Activated CD8-positive, alpha-beta T cell treated with anti-CD3 and anti-CD28 coated beads for 36 hours (primary cell): ENCODE measurements around the gene KDELR3. TPM values are rescaled to one million over a fixed set of nuclear protein-coding genes. Genes with fewer than 3 reads are reported as not detected.

Source experiments
- ATAC-seq: fragments of 200-7000 bp; cut with Tn5 transposase; one replicate; pipeline ENCODE4 v1.10.0; 2021; ENCODE audit warnings: mild to moderate bottlenecking, moderate library complexity
- CTCF ChIA-PET: fragments of 350-600 bp; sonication (Branson Sonifier 250); formaldehyde crosslinking; loops from one replicate; lab custom pipeline; 2021; ENCODE audit warnings: antibody characterized with exemption; lab: Charles Lee
- POLR2A ChIA-PET: fragments of 350-600 bp; sonication (Branson Sonifier 250); formaldehyde crosslinking; loops from one replicate; lab custom pipeline; 2021; ENCODE audit warnings: antibody characterized with exemption; lab: Charles Lee
- DNase-seq: peaks from one replicate; pipeline ENCODE4 v3.0.0-alpha.2; 2020
- H3K27ac Mint-ChIP-seq: one replicate; pipeline ENCODE4 v1.8.0; 2021; ENCODE audit warnings: mild to moderate bottlenecking, mixed read lengths
- H3K27me3 Mint-ChIP-seq: one replicate; pipeline ENCODE4 v1.8.0; 2021; ENCODE audit warnings: mixed read lengths
- H3K36me3 Mint-ChIP-seq: one replicate; pipeline ENCODE4 v1.8.0; 2021; ENCODE audit warnings: low read depth, mixed read lengths
- H3K4me1 Mint-ChIP-seq: one replicate; pipeline ENCODE4 v1.8.0; 2021; ENCODE audit warnings: low read depth, mixed read lengths
- H3K4me3 Mint-ChIP-seq: one replicate; pipeline ENCODE4 v1.8.0; 2021; ENCODE audit warnings: mild to moderate bottlenecking, moderate library complexity, mixed read lengths
- H3K9me3 Mint-ChIP-seq: one replicate; pipeline ENCODE4 v1.8.0; 2021; ENCODE audit warnings: mixed read lengths
- intact Hi-C: fragments of 100-400 bp; cut with micrococcal nuclease; formaldehyde crosslinking; loops from one replicate; pipeline ENCODE4 v1.10.0; 2022
- total RNA-seq, 2 experiments: library from RNA; stranded (reverse); gene quantifications; one replicate each; pipeline ENCODE4 v1.2.3, GENCODE V29; 2021
- TF ChIP-seq, protein P1 (sequence below): fragments of 200-600 bp; IDR thresholded peaks from one replicate; pipeline ENCODE4 v1.8.0; 2022; ENCODE audit warnings: antibody characterized with exemption, mild to moderate bottlenecking

KDELR3 gene
- total RNA-seq, 2 experiments from 2014 or later: 1.7 to 2.1 TPM

DNA sequence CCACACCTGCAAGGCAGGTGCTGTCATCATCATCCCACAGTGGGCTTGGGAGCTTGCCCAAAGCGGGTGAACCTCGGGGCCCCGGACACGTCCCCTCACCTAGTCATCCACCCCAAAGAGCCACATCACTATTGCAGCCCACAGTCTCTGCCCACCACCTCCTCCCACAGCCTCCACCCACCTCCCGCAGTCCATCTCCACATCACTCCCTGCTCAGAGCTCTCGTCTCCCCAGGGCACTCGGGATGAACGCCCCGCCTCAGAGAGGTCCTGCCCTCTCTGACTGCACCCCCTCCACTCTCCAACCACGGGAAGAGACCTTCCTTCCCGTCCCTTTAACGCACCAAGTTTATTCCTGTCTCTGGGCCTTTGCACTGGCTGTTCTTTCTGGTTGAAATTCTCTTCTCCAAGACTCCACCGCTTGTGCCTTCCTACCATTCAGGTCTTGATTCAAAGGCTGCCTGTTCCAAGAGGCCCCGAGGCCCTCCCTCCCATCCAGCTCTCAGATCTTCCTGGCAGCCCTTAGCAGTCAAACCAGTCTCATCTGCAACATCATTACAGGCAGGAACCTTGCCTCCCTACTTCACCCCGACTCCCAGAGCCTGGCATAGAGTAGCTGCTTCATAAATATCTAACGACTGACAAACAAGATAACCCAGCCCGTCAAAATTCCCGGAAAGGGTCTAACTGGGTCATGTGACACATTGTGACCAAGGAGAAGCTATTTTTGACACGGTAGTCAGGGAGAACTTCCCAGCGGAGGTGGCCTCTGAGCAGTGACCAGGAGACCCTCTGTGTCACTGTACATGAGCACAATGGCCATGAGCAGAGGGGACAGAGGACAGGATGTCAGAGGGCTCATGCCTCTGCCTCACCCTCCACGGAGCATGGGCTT, 24.0 kb upstream of the KDELR3 start:
- intact Hi-C loops: no loop called here
- no peak for ATAC-seq
- Mint-ChIP-seq H3K27ac (no peak overlapping the region), H3K4me3 (no peak overlapping the region), H3K36me3 (no peaks in the 10 kb centered on the region), H3K9me3 (no peaks in the 10 kb centered on the region), H3K4me1 (no peaks in the 10 kb centered on the region), H3K27me3 (no peaks in the 10 kb centered on the region)
- ChIA-PET POLR2A (interaction anchor here (1.4 kb wide), 1 partner anchor 10 kb away, joined by 6 read pairs; no protein-coding TSS in a partner anchor), CTCF (no interaction called here)
- TF ChIP-seq, protein P1, sequence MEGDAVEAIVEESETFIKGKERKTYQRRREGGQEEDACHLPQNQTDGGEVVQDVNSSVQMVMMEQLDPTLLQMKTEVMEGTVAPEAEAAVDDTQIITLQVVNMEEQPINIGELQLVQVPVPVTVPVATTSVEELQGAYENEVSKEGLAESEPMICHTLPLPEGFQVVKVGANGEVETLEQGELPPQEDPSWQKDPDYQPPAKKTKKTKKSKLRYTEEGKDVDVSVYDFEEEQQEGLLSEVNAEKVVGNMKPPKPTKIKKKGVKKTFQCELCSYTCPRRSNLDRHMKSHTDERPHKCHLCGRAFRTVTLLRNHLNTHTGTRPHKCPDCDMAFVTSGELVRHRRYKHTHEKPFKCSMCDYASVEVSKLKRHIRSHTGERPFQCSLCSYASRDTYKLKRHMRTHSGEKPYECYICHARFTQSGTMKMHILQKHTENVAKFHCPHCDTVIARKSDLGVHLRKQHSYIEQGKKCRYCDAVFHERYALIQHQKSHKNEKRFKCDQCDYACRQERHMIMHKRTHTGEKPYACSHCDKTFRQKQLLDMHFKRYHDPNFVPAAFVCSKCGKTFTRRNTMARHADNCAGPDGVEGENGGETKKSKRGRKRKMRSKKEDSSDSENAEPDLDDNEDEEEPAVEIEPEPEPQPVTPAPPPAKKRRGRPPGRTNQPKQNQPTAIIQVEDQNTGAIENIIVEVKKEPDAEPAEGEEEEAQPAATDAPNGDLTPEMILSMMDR: no peak
- no peak for DNase-seq

DNA sequence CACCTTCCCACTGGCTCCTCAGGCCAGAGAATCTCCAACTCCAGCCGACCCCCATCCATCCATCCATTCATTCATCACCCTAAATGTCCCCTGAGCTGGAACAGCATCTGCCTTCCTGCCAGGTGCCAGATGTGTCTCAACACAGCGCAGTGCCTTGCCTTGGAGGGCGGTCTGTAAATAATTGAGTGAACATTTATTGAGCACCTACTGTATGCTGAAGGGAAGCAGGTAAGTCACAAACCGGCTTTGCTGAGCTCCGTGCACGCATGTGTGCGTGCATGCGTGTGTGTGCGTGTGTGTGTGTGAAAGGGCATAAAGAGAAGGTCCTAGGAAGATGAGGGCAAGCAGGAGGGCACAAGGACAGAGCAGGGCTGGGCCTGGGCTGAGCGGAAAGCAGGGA, 23.1 kb upstream of the KDELR3 start:
- no peaks in the 10 kb centered on the region for H3K9me3 Mint-ChIP-seq
- ATAC-seq (no peak), DNase-seq (no peak)
- H3K4me3 Mint-ChIP-seq: no peak overlapping the region
- no peaks in the 10 kb centered on the region for H3K27me3 Mint-ChIP-seq
- CTCF ChIA-PET: no interaction called here
- H3K36me3 Mint-ChIP-seq: no peaks in the 10 kb centered on the region
- H3K27ac Mint-ChIP-seq: no peak overlapping the region
- no peaks in the 10 kb centered on the region for H3K4me1 Mint-ChIP-seq
- POLR2A ChIA-PET: no interaction called here
- TF ChIP-seq, protein P1: no peak
- intact Hi-C loops: no loop called here

DNA sequence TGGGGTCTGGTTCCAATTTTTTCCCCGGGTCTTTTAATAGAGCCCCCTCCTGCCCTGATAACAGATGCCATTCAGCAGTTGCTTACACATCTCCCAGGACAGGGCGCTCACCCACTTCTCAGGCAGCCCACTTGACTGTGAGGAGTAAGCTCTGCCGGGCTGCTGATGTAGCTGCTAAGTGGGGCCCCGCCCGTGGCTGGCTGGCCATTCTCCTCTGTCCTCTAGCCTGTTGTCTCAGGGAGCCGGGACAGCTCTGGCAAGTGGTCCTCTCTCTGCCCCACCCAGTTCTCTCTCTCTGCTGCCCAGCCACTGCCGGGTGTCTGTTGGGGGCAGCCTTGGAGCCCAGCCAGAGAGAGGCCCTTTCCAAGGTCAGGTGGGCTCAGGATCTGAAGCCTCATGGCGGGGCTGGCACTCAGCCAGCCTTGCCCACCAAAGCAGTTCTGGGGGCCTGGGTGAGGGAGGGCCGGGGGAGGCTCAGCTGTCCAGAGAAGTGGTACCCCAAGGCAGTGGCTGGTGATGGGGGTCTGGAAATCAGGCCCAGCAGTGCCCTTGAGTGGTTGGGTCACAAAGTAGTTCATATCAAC, 21.8 kb upstream of the KDELR3 start:
- H3K27me3 Mint-ChIP-seq: peaks cover 10% of the 10 kb centered on the region
- no peak overlapping the region for H3K4me3 Mint-ChIP-seq
- TF ChIP-seq, protein P1: no peak
- ChIA-PET POLR2A (interaction anchor here (1.3 kb wide), 1 partner anchor 10 kb away, joined by 3 read pairs; no protein-coding TSS in a partner anchor), CTCF (no interaction called here)
- no peaks in the 10 kb centered on the region for H3K9me3 Mint-ChIP-seq
- intact Hi-C loops: no loop called here
- DNase-seq (no peak), ATAC-seq (no peak)
- H3K36me3 Mint-ChIP-seq: no peaks in the 10 kb centered on the region
- no peaks in the 10 kb centered on the region for H3K4me1 Mint-ChIP-seq
- no peak overlapping the region for H3K27ac Mint-ChIP-seq

DNA sequence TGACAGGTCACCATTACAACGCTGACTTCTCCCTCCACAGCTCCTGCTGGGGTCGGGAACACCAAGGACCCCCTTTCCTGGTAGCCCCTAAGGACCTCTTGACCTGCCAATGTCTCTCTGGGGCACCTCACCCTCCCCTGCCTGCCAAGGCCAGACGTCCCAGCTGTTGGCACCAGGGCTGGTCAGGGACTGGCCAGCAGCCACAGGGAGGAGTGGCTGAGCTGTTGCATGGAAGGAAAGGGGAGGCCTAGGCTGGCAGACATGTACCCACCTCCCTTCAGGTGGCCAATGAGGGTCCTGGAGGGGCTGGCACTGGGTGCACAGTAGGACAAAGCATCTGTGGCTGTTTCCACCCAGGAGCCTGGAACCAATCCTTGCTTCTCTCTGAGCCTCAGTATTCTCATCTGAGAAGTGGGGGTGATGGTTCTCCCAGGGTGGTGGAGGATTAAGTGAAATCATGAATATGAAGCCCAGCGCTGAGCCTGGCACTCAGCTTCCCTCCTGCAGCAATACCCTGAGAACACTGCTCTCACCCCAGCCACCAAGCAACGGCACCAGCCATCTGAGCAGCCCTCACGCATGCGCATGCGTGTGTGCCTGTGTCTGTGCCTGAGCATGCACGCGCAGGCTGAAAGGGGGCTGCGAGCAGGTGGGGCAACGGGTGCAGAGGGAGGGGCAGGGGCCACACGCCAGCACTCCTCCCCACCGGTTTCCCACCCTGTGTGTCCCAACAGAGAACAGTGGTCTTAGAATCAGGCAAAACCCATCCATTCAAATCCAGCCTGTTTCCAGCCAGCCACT, 18.8 kb upstream of the KDELR3 start:
- peaks cover 2% of the 10 kb centered on the region for H3K4me1 Mint-ChIP-seq
- peaks cover 30% of the 10 kb centered on the region for H3K27me3 Mint-ChIP-seq
- no peak for ATAC-seq
- no peaks in the 10 kb centered on the region for H3K36me3 Mint-ChIP-seq
- TF ChIP-seq, protein P1: no peak
- intact Hi-C loops: no loop called here
- no peak overlapping the region for H3K27ac Mint-ChIP-seq
- no peaks in the 10 kb centered on the region for H3K9me3 Mint-ChIP-seq
- no peak overlapping the region for H3K4me3 Mint-ChIP-seq
- CTCF ChIA-PET: no interaction called here
- DNase-seq: no peak
- POLR2A ChIA-PET: no interaction called here
